ENCODE results near the gene TSTD1. TPM values are rescaled to one million over a fixed set of nuclear protein-coding genes. Genes with fewer than 3 reads are reported as not detected.

TSTD1 gene
- total RNA-seq, 1 donor, result 0.90 TPM

GRCh38 chr1:161054232-161054631 lies 15.5 kb upstream of the TSTD1 start:
- no peak overlapping the region for H3K4me3 ChIP-seq (ENCODE audit: low read depth, low read length)
- no peak for DNase-seq (ENCODE audit: low read depth)
- no peak for TF ChIP-seq CTCF (IDR thresholded peaks at IDR 0.05; ENCODE audit: insufficient read depth, low read length)

- H3K4me3 ChIP-seq (ENCODE audit: low read depth, low read length), result no peak overlapping the region
- DNase-seq (ENCODE audit: low read depth), result no peak
Measured at GRCh38 chr1:161052899-161053298, 14.1 kb upstream of the TSTD1 start.

GRCh38 chr1:161051219-161051618 lies 12.5 kb upstream of the TSTD1 start:
- no peak overlapping the region for H3K4me3 ChIP-seq (ENCODE audit: low read depth, low read length)
- DNase-seq (ENCODE audit: low read depth), result no peak
- TF ChIP-seq CTCF (IDR thresholded peaks at IDR 0.05; ENCODE audit: insufficient read depth, low read length), result no peak

More at GRCh38 chr1:161052899-161053298, 14.1 kb upstream of the TSTD1 start:
- TF ChIP-seq CTCF (IDR thresholded peaks at IDR 0.05; ENCODE audit: insufficient read depth, low read length), result no peak

GRCh38 chr1:161048949-161049722 lies 10.4 kb upstream of the TSTD1 start:
- no peak overlapping the region for H3K4me3 ChIP-seq (ENCODE audit: low read depth, low read length)
- DNase-seq (ENCODE audit: low read depth), result no peak
- no peak for TF ChIP-seq CTCF (IDR thresholded peaks at IDR 0.05; ENCODE audit: insufficient read depth, low read length)

GRCh38 chr1:161047436-161048420 lies 9.0 kb upstream of the TSTD1 start:
- H3K4me3 ChIP-seq (ENCODE audit: low read depth, low read length), result no peak overlapping the region
- TF ChIP-seq CTCF (IDR thresholded peaks at IDR 0.05; ENCODE audit: insufficient read depth, low read length), result no peak
- no peak for DNase-seq (ENCODE audit: low read depth)

GRCh38 chr1:161046605-161047228 lies 8.0 kb upstream of the TSTD1 start:
- peak overlapping the region; percentile 71 for H3K4me3 ChIP-seq (ENCODE audit: low read depth, low read length)
- no peak for DNase-seq (ENCODE audit: low read depth)
- no peak for TF ChIP-seq CTCF (IDR thresholded peaks at IDR 0.05; ENCODE audit: insufficient read depth, low read length)
